HepG2 (cell line): ENCODE data around the gene SGPP1. TPM values are rescaled to one million over a fixed set of nuclear protein-coding genes. Genes with fewer than 3 reads are reported as not detected.

Experiments used
- ARID2 ChIP-seq: sonication (generic); formaldehyde crosslinking; IDR thresholded peaks from 2 replicates; pipeline ENCODE4 v1.8.1; 2022; ENCODE audit warnings: mild to moderate bottlenecking, missing genetic modification reagents, borderline replicate concordance
- BRCA1 ChIP-seq: sonication (generic); formaldehyde crosslinking; IDR thresholded peaks from 2 replicates; pipeline ENCODE4 v1.4.0; 2020; ENCODE audit warnings: missing genetic modification reagents
- CEBPG ChIP-seq: IDR thresholded peaks from 2 replicates; pipeline ENCODE4 v1.6.1; 2016
- DZIP1 ChIP-seq: sonication (generic); formaldehyde crosslinking; IDR thresholded peaks from 2 replicates; pipeline ENCODE4 v1.5.0; 2020; ENCODE audit warnings: mild to moderate bottlenecking, missing genetic modification reagents
- GABPA ChIP-seq, 2 experiments: IDR thresholded peaks; 2 replicates each; pipeline ENCODE4 v1.6.1; 2011 to 2016; ENCODE audit warnings: low read depth in 2 of 2, low read length in 1 of 2, missing biosample characterization in 1 of 2, missing genetic modification characterization in 1 of 2
- HMG20A ChIP-seq: IDR thresholded peaks from 2 replicates; pipeline ENCODE4 v1.6.1; 2016; ENCODE audit warnings: borderline replicate concordance
- HNRNPK ChIP-seq: fragments of 200-400 bp; formaldehyde crosslinking; IDR thresholded peaks from 2 replicates; pipeline ENCODE4 v1.6.1; 2018; ENCODE audit warnings: low read length, low read depth, moderate library complexity, mild to moderate bottlenecking; ENCODE audit not compliant: poor library complexity, severe bottlenecking
- PLSCR1 ChIP-seq: sonication (generic); formaldehyde crosslinking; IDR thresholded peaks from 2 replicates; pipeline ENCODE4 v1.5.0; 2020; ENCODE audit warnings: missing genetic modification reagents, mild to moderate bottlenecking, borderline replicate concordance
- RAD51 ChIP-seq: fragments of 450-650 bp; IDR thresholded peaks from 2 replicates; pipeline ENCODE4 v1.6.1; 2016; ENCODE audit warnings: borderline replicate concordance
- SIX1 ChIP-seq: sonication (generic); formaldehyde crosslinking; IDR thresholded peaks from 2 replicates; pipeline ENCODE4 v1.4.0; 2020; ENCODE audit warnings: missing genetic modification reagents, borderline replicate concordance
- SMAD9 ChIP-seq: sonication (generic); formaldehyde crosslinking; IDR thresholded peaks from 2 replicates; pipeline ENCODE4 v1.5.1; 2020; ENCODE audit warnings: mild to moderate bottlenecking, missing genetic modification reagents
- SNAPC5 ChIP-seq: sonication (generic); formaldehyde crosslinking; IDR thresholded peaks from 2 replicates; pipeline ENCODE4 v1.8.1; 2023; ENCODE audit warnings: mild to moderate bottlenecking, missing genetic modification reagents, borderline replicate concordance
- STAG1 ChIP-seq: sonication (generic); formaldehyde crosslinking; IDR thresholded peaks from 2 replicates; pipeline ENCODE4 v1.4.0; 2020; ENCODE audit warnings: missing genetic modification reagents
- THAP8 ChIP-seq: sonication (generic); formaldehyde crosslinking; IDR thresholded peaks from 2 replicates; pipeline ENCODE4 v1.5.1; 2020; ENCODE audit warnings: missing genetic modification reagents, mild to moderate bottlenecking, borderline replicate concordance
- ZC3H13 ChIP-seq: sonication (generic); formaldehyde crosslinking; IDR thresholded peaks from 2 replicates; pipeline ENCODE4 v1.8.1; 2023; ENCODE audit warnings: mild to moderate bottlenecking, missing genetic modification reagents, moderate library complexity
- ZC3H4 ChIP-seq: sonication (generic); formaldehyde crosslinking; IDR thresholded peaks from 2 replicates; pipeline ENCODE4 v1.4.0; 2020; ENCODE audit warnings: missing genetic modification reagents, borderline replicate concordance
- ZFAT ChIP-seq: sonication (generic); formaldehyde crosslinking; conservative IDR thresholded peaks from 2 replicates; pipeline ENCODE4 v1.8.1; 2023; ENCODE audit warnings: missing genetic modification reagents, inconsistent platforms
- ZNF136 ChIP-seq: sonication (generic); formaldehyde crosslinking; IDR thresholded peaks from 2 replicates; pipeline ENCODE4 v1.8.1; 2022; ENCODE audit warnings: low read depth, mild to moderate bottlenecking, moderate library complexity, missing genetic modification reagents
- ZNF382 ChIP-seq: sonication (generic); formaldehyde crosslinking; IDR thresholded peaks from 2 replicates; pipeline ENCODE4 v1.5.0; 2020; ENCODE audit warnings: missing genetic modification reagents, mild to moderate bottlenecking, borderline replicate concordance
- ZNF616 ChIP-seq: sonication (generic); formaldehyde crosslinking; IDR thresholded peaks from 2 replicates; pipeline ENCODE4 v1.5.0; 2020; ENCODE audit warnings: low read depth, mild to moderate bottlenecking, missing genetic modification reagents
- ZNF772 ChIP-seq: sonication (generic); formaldehyde crosslinking; IDR thresholded peaks from 2 replicates; pipeline ENCODE4 v1.5.0; 2020; ENCODE audit warnings: mild to moderate bottlenecking, missing genetic modification reagents
- ZNF891 ChIP-seq: sonication (generic); formaldehyde crosslinking; IDR thresholded peaks from 2 replicates; pipeline ENCODE4 v1.5.0; 2020; ENCODE audit warnings: mild to moderate bottlenecking, missing genetic modification reagents
- polyA plus RNA-seq, 8 experiments: library from polyadenylated mRNA; depleted of rRNA in 3 of 8; stranded (reverse) in 7 of 8; unstranded in 1 of 8; fragments of >200 nt; fragmentation: Illumina TruSeq in 4 of 8; extraction: Trizol in 4 of 8; gene quantifications; 2 replicates each; pipeline versions ENCODE4 v1.2.1 to v1.2.3, GENCODE V29; 2011 to 2016; ENCODE audit warnings: low read depth in 4 of 8, missing spikeins in 1 of 8, mixed read lengths in 1 of 8; ENCODE audit not compliant: insufficient read depth in 1 of 8
- total RNA-seq, 5 experiments: library from RNA; depleted of rRNA; stranded (reverse); fragments of >200 nt; fragmentation: Illumina TruSeq; extraction: Trizol; gene quantifications; 2 replicates each; pipeline ENCODE4 v1.2.3, GENCODE V29; 2016; ENCODE audit warnings: low read depth in 1 of 5
- TF ChIP-seq, protein P1 (sequence below): sonication (generic); formaldehyde crosslinking; IDR thresholded peaks from 2 replicates; pipeline ENCODE4 v1.8.0; 2022; ENCODE audit warnings: mild to moderate bottlenecking, missing genetic modification reagents

Gene SGPP1
- total and polyA plus RNA-seq, 2 of the 13 experiments (the other 11 are each of a cell fraction or from before 2014, with no cell fraction given): 6.4 to 6.8 TPM

DNA sequence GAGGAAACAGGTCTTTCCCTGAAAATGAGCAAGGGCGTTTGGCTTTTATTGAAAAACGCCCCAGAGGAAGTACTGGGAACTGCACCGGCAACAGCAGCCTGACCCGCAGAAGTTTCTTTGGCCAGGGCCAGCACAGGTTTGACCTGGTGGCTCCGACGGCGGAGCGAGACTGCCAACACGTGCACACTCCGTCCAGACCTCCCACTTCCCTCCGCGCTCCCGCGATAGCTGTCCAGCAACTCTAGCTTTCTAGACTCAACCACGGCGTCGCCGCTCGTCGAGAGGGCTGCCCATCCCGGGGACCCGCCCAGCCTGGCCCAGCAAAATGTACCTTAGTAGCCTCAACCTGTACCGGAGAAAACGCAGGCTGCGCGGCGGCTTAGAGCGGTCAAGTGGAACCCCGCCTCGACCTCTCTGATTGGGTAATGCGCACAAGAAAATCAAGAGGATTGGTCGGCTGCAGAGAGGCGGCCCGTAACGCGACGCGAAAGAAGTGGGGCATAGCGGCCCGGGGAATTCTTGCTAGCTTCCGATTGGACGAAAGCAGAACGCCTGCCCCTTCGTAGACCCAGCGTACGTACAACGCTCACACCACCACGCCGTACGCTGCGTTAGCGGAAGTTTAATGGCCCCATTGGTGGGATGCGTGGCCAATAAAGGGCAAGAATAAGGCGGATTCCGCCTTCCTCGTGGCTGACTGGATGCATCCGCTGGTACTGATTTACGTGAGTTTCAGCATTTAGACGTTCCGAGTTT is 86.2 kb downstream of the SGPP1 start, which contains the start of gene WDR89 (continued):
- TF ChIP-seq, protein P1, sequence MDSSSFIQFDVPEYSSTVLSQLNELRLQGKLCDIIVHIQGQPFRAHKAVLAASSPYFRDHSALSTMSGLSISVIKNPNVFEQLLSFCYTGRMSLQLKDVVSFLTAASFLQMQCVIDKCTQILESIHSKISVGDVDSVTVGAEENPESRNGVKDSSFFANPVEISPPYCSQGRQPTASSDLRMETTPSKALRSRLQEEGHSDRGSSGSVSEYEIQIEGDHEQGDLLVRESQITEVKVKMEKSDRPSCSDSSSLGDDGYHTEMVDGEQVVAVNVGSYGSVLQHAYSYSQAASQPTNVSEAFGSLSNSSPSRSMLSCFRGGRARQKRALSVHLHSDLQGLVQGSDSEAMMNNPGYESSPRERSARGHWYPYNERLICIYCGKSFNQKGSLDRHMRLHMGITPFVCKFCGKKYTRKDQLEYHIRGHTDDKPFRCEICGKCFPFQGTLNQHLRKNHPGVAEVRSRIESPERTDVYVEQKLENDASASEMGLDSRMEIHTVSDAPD (CRISPR knock-in tag): no peak; the same call in 1 of the 2 replicates
- TF ChIP-seq ZNF616 (peak; percentile 78; the same call in 1 of the 2 replicates), ZNF382 (CRISPR knock-in tag) (no peak), RAD51 (no peak), ZFAT (CRISPR knock-in tag) (peak; percentile 80; the same call in 1 of the 2 replicates), HMG20A (CRISPR knock-in tag) (peak; percentile 12), SMAD9 (CRISPR knock-in tag) (peak; percentile 88), SNAPC5 (CRISPR knock-in tag) (no peak), GABPA (IDR thresholded peaks at IDR 0.05; ENCODE audit: low read depth, low read length) (peak; percentile 67), GABPA (CRISPR knock-in tag; IDR thresholded peaks at IDR 0.05; ENCODE audit: low read depth) (peak; percentile 87), PLSCR1 (CRISPR knock-in tag) (no peak), STAG1 (peak; percentile 39), ZC3H13 (CRISPR knock-in tag) (0 out of 2 replicates have a peak, but pooled peaks have one; percentile 45), SIX1 (CRISPR knock-in tag) (no peak), HNRNPK (no peak), DZIP1 (CRISPR knock-in tag) (peak; percentile 96), THAP8 (no peak), ZNF772 (CRISPR knock-in tag) (peak; percentile 85), ARID2 (no peak), ZC3H4 (CRISPR knock-in tag) (no peak), ZNF891 (peak; percentile 98), BRCA1 (CRISPR knock-in tag) (peak; percentile 83; the same call in 1 of the 2 replicates), CEBPG (CRISPR knock-in tag) (no peak), ZNF136 (CRISPR knock-in tag) (peak; percentile 94)
